GM12878 (cell line): ENCODE results near the gene HIC1.

Experiments
- EZH2 ChIP-seq: IDR thresholded peaks from 2 replicates; pipeline ENCODE4 v1.6.1; 2012; ENCODE audit warnings: low read depth, mild to moderate bottlenecking, control low read depth, inconsistent platforms, low read length, borderline replicate concordance; ENCODE audit not compliant: control insufficient read depth
- FOS ChIP-seq: IDR thresholded peaks from 3 replicates; pipeline ENCODE4 v1.6.1; 2011; ENCODE audit warnings: borderline replicate concordance; ENCODE audit not compliant: insufficient read length; ENCODE audit errors: extremely low read depth
- TF ChIP-seq, protein P1 (sequence below), 3 experiments: IDR thresholded peaks in 2 of 3; conservative IDR thresholded peaks in 1 of 3; 2 replicates each; pipeline ENCODE4 v1.5.1; 2011; ENCODE audit warnings: low read depth in 3 of 3, low read length in 3 of 3, mild to moderate bottlenecking in 3 of 3, control low read depth in 2 of 3, moderate library complexity in 2 of 3, inconsistent platforms in 1 of 3, mixed read lengths in 1 of 3; ENCODE audit not compliant: control insufficient read depth in 2 of 3, insufficient read depth in 1 of 3; ENCODE audit errors: extremely low read depth in 1 of 3

DNA sequence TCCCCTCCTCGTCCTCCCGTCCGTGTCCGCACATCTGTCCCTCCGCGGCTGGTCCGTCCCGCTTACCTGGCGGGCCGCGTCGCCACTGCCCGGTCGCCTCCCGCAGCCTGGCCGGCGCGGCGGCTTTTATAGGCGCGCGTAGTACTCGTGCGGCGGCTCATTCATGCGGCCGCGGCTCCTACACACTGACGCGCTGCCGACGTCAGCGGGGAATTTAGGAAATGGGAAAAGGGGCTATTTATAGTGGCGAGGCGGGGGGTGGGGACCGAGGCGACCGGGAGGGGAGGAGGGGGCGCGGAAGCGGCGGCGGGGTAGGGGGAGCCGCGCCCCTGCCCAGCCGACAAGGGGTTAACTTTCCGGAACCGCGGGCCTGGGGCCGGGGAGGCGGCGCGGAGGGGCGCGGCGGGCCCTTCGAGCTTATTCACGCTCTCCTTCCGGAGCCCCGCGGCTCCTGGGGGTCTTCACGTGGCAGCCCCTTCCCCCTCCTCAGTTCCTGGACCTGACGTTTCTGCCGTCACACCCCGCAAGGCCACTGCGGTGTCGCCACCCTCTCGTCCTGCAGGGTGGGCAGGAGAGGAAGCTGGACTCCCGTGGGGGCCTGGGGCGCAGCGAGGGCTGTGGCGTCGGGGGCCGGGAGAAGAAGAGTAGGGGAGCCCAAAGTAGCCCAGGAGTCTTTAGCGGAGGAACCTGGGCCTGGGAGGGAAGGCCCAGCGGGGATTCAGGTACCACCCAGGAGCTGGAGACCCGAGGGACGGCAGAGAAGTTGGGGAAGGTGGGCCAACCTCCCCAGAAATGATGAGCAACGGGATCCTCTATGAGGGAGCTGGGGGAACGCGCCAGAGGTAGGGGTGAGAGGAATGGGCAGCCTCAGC, 3.6 kb upstream of the HIC1 start:
- TF ChIP-seq, protein P1, sequence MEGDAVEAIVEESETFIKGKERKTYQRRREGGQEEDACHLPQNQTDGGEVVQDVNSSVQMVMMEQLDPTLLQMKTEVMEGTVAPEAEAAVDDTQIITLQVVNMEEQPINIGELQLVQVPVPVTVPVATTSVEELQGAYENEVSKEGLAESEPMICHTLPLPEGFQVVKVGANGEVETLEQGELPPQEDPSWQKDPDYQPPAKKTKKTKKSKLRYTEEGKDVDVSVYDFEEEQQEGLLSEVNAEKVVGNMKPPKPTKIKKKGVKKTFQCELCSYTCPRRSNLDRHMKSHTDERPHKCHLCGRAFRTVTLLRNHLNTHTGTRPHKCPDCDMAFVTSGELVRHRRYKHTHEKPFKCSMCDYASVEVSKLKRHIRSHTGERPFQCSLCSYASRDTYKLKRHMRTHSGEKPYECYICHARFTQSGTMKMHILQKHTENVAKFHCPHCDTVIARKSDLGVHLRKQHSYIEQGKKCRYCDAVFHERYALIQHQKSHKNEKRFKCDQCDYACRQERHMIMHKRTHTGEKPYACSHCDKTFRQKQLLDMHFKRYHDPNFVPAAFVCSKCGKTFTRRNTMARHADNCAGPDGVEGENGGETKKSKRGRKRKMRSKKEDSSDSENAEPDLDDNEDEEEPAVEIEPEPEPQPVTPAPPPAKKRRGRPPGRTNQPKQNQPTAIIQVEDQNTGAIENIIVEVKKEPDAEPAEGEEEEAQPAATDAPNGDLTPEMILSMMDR (IDR thresholded peaks at IDR 0.05 in 2 of 3, conservative IDR thresholded peaks at IDR 0.05 in 1 of 3; ENCODE audit: control insufficient read depth in 2 of 3, extremely low read depth in 1 of 3, insufficient read depth in 1 of 3, low read depth in 3 of 3, low read length in 3 of 3): no peak
- TF ChIP-seq EZH2: no peak
- no peak for TF ChIP-seq FOS
